ENCODE measurements around the gene SV2C. TPM values are rescaled to one million over a fixed set of nuclear protein-coding genes. Genes with fewer than 3 reads are reported as not detected.

The SV2C gene
- total and polyA plus RNA-seq, 7 donors = 0.31 to 0.71 (median 0.55) TPM; not detected in 2

DNA sequence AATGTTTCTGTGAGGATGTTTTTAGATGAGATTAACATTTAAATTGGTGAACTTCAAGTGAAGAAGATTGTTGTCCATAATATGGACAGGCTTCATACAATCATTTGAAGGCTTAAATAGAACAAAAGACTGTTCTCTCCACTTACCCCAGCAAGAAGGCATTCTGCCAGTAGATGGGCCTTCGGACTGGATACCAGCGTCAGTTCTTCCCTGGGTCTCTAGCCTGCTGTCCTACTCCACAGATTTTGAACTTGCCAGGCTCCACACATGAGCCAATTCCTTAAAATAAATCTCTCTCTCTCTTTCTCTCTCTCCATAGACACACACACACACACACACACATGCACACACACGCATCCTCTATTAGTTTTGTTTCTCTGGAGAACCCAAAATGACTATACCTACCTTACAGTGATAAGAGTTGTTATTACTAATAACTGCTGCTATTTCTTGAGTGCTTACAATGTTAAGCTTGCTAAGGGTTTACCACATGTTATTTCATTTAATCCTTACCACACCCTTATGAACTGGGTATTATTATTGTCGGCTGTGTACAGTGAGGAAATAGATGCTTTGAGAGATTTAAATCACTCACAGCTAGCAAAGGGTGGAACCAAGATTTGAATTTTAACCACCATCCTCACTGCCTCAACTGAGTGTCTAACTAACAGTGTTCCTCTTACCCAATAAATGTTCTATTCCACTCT lies 300.1 kb downstream of the SV2C start:
- H3K4me1 ChIP-seq = no peaks in the 10 kb centered on the region
- no peaks in the 10 kb centered on the region for H3K9me3 ChIP-seq
- TF ChIP-seq EP300 (IDR thresholded peaks at IDR 0.05) (no peak), POLR2A (IDR thresholded peaks at IDR 0.05) (no peak), POLR2AphosphoS5 (IDR thresholded peaks at IDR 0.05) (no peak)
- H3K27ac ChIP-seq = no peak overlapping the region
- 85 to 88% methylated on average over 4 of the region's 4 CpGs for WGBS, 2 donors
- no peak for DNase-seq
- H3K4me3 ChIP-seq = no peak overlapping the region
- no peaks in the 10 kb centered on the region for H3K36me3 ChIP-seq
- intact Hi-C loops (cut with DNase I) = no loop called here
- no peaks in the 10 kb centered on the region for H3K27me3 ChIP-seq

DNA sequence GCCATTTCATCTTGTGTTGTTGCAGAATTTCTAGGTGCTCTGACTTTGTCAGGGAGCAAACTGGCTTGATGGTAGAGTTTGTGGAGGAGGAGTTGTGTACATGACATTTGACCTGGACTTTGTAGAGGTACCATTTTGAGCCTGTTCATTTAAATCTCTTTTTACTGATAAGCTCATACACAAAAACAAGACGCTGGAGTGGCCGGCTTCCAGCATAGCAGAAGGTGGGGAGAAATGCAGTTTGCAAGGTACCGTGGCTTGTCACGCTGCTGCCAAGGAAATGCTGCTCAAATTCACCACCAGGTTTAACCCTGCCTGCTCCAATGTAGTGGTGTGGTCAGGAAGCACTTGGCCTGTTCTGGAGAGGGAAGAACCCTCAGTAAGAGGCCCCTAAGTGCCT lies 301.0 kb downstream of the SV2C start:
- Histone ChIP-seq H3K27ac (no peak overlapping the region), H3K27me3 (no peaks in the 10 kb centered on the region), H3K4me1 (no peaks in the 10 kb centered on the region), H3K4me3 (no peak overlapping the region), H3K9me3 (no peaks in the 10 kb centered on the region), H3K36me3 (no peaks in the 10 kb centered on the region)
- TF ChIP-seq POLR2AphosphoS5 (IDR thresholded peaks at IDR 0.05) = no peak
- TF ChIP-seq, protein P1, sequence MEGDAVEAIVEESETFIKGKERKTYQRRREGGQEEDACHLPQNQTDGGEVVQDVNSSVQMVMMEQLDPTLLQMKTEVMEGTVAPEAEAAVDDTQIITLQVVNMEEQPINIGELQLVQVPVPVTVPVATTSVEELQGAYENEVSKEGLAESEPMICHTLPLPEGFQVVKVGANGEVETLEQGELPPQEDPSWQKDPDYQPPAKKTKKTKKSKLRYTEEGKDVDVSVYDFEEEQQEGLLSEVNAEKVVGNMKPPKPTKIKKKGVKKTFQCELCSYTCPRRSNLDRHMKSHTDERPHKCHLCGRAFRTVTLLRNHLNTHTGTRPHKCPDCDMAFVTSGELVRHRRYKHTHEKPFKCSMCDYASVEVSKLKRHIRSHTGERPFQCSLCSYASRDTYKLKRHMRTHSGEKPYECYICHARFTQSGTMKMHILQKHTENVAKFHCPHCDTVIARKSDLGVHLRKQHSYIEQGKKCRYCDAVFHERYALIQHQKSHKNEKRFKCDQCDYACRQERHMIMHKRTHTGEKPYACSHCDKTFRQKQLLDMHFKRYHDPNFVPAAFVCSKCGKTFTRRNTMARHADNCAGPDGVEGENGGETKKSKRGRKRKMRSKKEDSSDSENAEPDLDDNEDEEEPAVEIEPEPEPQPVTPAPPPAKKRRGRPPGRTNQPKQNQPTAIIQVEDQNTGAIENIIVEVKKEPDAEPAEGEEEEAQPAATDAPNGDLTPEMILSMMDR (IDR thresholded peaks at IDR 0.05) = no peak
- TF ChIP-seq POLR2A (IDR thresholded peaks at IDR 0.05) = no peak
- TF ChIP-seq EP300 (IDR thresholded peaks at IDR 0.05) = no peak
- intact Hi-C loops (cut with DNase I) = no loop called here
- WGBS, 2 donors = 15 to 36% methylated on average over 4 of the region's 4 CpGs
- DNase-seq = no peak

DNA sequence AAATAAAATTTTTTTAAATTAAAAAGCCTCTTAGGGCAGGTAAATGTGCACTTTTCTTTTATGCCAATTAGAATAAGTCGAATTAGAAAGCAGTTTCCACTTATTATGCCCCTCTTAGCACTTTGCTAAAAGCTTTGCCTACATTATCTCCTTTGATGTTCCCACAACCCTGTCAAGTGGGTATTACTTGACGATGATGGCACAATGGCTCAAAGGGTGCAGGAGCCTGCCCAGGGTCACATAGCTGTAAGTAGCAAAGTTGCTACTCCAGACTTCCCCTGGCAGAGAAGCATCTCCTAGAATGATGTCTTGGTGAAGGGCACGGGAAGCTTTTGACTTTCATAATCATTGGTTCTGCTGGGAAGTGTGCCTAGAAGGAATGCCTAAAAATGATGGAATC lies 301.5 kb downstream of the SV2C start:
- no peak for TF ChIP-seq POLR2A (IDR thresholded peaks at IDR 0.05)
- no peak for TF ChIP-seq POLR2AphosphoS5 (IDR thresholded peaks at IDR 0.05)
- no peak for TF ChIP-seq EP300 (IDR thresholded peaks at IDR 0.05)
- TF ChIP-seq, protein P1 (IDR thresholded peaks at IDR 0.05) = no peak
- intact Hi-C loops (cut with DNase I) = no loop called here
- Histone ChIP-seq H3K27ac (no peak overlapping the region), H3K27me3 (no peaks in the 10 kb centered on the region), H3K4me1 (no peaks in the 10 kb centered on the region), H3K36me3 (no peaks in the 10 kb centered on the region), H3K4me3 (no peak overlapping the region), H3K9me3 (no peaks in the 10 kb centered on the region)
- WGBS, 2 donors = 83 to 91% methylated on average over 3 of the region's 3 CpGs
- DNase-seq = no peak

DNA sequence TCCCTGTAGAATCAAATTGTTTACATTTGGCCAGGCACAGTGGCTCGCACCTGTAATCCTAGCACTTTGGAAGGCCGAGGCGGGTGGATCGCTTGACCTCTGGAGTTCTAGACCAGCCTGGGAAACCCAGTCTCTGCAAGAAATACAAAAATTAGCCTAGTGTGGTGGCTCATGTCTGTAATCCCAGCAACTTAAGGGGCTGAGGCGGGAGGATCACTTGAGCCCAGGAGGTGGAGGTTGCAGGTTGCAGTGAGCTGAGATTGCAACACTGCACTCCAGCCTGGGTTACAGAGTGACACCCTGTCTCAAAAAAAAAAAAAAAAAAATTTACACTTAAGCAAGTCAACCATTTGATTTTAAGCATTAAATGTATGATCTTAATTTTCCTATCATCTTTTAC lies 302.4 kb downstream of the SV2C start:
- Histone ChIP-seq H3K36me3 (no peaks in the 10 kb centered on the region), H3K27ac (no peak overlapping the region), H3K4me3 (no peak overlapping the region), H3K4me1 (no peaks in the 10 kb centered on the region), H3K27me3 (no peaks in the 10 kb centered on the region), H3K9me3 (no peaks in the 10 kb centered on the region)
- DNase-seq = no peak
- intact Hi-C loops (cut with DNase I) = no loop called here
- whole genome bisulfite sequencing, 2 donors = 95 to 96% methylated on average over 5 of the region's 5 CpGs
- TF ChIP-seq POLR2AphosphoS5 (IDR thresholded peaks at IDR 0.05) = no peak
- no peak for TF ChIP-seq POLR2A (IDR thresholded peaks at IDR 0.05)
- no peak for TF ChIP-seq EP300 (IDR thresholded peaks at IDR 0.05)
- TF ChIP-seq, protein P1 (IDR thresholded peaks at IDR 0.05) = no peak

DNA sequence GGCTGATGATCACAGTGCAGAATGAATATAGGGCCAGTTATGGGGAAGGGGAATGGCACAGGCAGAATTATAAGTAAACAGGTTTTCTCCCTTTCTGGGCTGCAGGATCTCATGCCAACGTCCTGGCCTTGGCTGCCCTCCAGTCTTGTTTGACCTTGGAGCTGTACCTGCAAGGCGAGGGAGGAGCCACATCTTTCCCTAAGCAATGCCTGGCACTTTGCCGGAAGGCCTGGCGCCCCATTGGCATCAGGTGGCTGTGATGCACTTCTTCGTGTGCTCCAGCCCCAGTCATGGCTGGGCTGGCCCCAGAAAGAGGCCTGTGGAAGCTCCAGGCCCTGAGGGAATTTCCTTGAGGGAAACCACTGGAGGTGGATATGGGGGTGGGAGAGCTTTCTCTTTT lies 303.2 kb downstream of the SV2C start:
- TF ChIP-seq EP300 (IDR thresholded peaks at IDR 0.05) (no peak), POLR2AphosphoS5 (IDR thresholded peaks at IDR 0.05) (no peak), POLR2A (IDR thresholded peaks at IDR 0.05) (no peak)
- TF ChIP-seq, protein P1 (IDR thresholded peaks at IDR 0.05) = no peak
- WGBS, 2 donors = 21 to 63% methylated on average over 5 of the region's 5 CpGs
- no peaks in the 10 kb centered on the region for H3K36me3 ChIP-seq
- intact Hi-C loops (cut with DNase I) = no loop called here
- H3K27me3 ChIP-seq = no peaks in the 10 kb centered on the region
- H3K9me3 ChIP-seq = no peaks in the 10 kb centered on the region
- DNase-seq = no peak
- no peak overlapping the region for H3K27ac ChIP-seq
- H3K4me1 ChIP-seq = no peaks in the 10 kb centered on the region
- no peak overlapping the region for H3K4me3 ChIP-seq

All from sigmoid colon (tissue), 7 donors.